NCI-H2196 (cell line): ENCODE data around the gene ABLIM2.

Experiments
- DNase-seq: peaks from one replicate; lab custom pipeline; 2025; ENCODE audit not compliant: unreplicated experiment; lab: John Stamatoyannopoulos, UW

The ABLIM2 gene

GRCh38 chr4:8105306-8106100 lies 53.1 kb downstream of the ABLIM2 start:
- no peak for DNase-seq

- no peak for DNase-seq
These were observed 53.9 kb downstream of the ABLIM2 start for GRCh38 chr4:8104491-8105305.

GRCh38 chr4:8103421-8104390 lies 54.9 kb downstream of the ABLIM2 start:
- DNase-seq, result no peak

- no peak for DNase-seq
These were observed 55.8 kb downstream of the ABLIM2 start for GRCh38 chr4:8102831-8103230.

- no peak for DNase-seq
These were observed 56.6 kb downstream of the ABLIM2 start for GRCh38 chr4:8102076-8102355.

- DNase-seq, result no peak
These were observed 57.2 kb downstream of the ABLIM2 start for GRCh38 chr4:8101213-8102075.

GRCh38 chr4:8099981-8100464 lies 58.6 kb downstream of the ABLIM2 start:
- no peak for DNase-seq

- DNase-seq, result no peak
These were observed 60.1 kb downstream of the ABLIM2 start for GRCh38 chr4:8098506-8098905.

GRCh38 chr4:8097721-8098345 lies 60.8 kb downstream of the ABLIM2 start:
- no peak for DNase-seq

- no peak for DNase-seq
These were observed 61.5 kb downstream of the ABLIM2 start for GRCh38 chr4:8097141-8097541.

GRCh38 chr4:8096690-8097061 lies 61.9 kb downstream of the ABLIM2 start:
- DNase-seq, result no peak

- no peak for DNase-seq
These were observed 62.5 kb downstream of the ABLIM2 start for GRCh38 chr4:8095956-8096689.

- no peak for DNase-seq
These were observed 64.9 kb downstream of the ABLIM2 start for GRCh38 chr4:8093587-8094274.

GRCh38 chr4:8092282-8092681 lies 66.3 kb downstream of the ABLIM2 start:
- DNase-seq, result no peak

GRCh38 chr4:8090744-8091301 lies 67.8 kb downstream of the ABLIM2 start:
- no peak for DNase-seq

- DNase-seq, result no peak
These were observed 68.3 kb downstream of the ABLIM2 start for GRCh38 chr4:8090312-8090711.

- no peak for DNase-seq
These were observed 68.8 kb downstream of the ABLIM2 start for GRCh38 chr4:8089862-8090261.

- DNase-seq, result no peak
These were observed 69.6 kb downstream of the ABLIM2 start for GRCh38 chr4:8088966-8089491.
